Naive thymus-derived CD8-positive, alpha-beta T cell (primary cell): ENCODE measurements around the gene S100A13. TPM values are rescaled to one million over a fixed set of nuclear protein-coding genes. Genes with fewer than 3 reads are reported as not detected.
"Not testable (repeated sequence)": the region's sequence is repeated elsewhere in the genome, so short reads cannot be mapped to it uniquely, and the experiment has no call there.

Source experiments
- ATAC-seq, 2 donors: fragments of 150-1000 bp; cut with Tn5 transposase in 1 of 2; sonication (Bioruptor Pico), chemical (Tn5 transposase) in 1 of 2; 1 replicate in 1 of 2; 2 replicates in 1 of 2; pipeline ENCODE4 v1.10.0; 2021; ENCODE audit warnings: mild to moderate bottlenecking in 2 of 2, moderate library complexity in 2 of 2
- POLR2A ChIA-PET: fragments of 350-600 bp; sonication (Branson Sonifier 250); formaldehyde crosslinking; loops from one replicate; lab custom pipeline; 2021; ENCODE audit warnings: antibody characterized with exemption; lab: Charles Lee
- DNase-seq, 10 donors: peaks; one replicate each; pipeline versions ENCODE4 v3.0.0 to v3.0.0-alpha.2; 2020 to 2022
- H3K27ac Mint-ChIP-seq, 10 donors: one replicate each; pipeline ENCODE4 v1.8.0; 2020 to 2022; ENCODE audit warnings: mild to moderate bottlenecking in 10 of 10, mixed read lengths in 10 of 10, moderate library complexity in 4 of 10, inconsistent platforms in 1 of 10
- H3K27me3 Mint-ChIP-seq, 5 donors: one replicate each; pipeline ENCODE4 v1.8.0; 2021 to 2022; ENCODE audit warnings: mixed read lengths in 5 of 5
- H3K36me3 Mint-ChIP-seq, 3 donors: one replicate each; pipeline ENCODE4 v1.8.0; 2020 to 2022; ENCODE audit warnings: mixed read lengths in 3 of 3, mild to moderate bottlenecking in 2 of 3, inconsistent platforms in 1 of 3
- H3K4me1 Mint-ChIP-seq, 4 donors: one replicate each; pipeline ENCODE4 v1.8.0; 2021 to 2022; ENCODE audit warnings: mixed read lengths in 4 of 4
- H3K4me3 Mint-ChIP-seq, 10 donors: one replicate each; pipeline ENCODE4 v1.8.0; 2020 to 2022; ENCODE audit warnings: mild to moderate bottlenecking in 10 of 10, mixed read lengths in 10 of 10, moderate library complexity in 6 of 10, inconsistent platforms in 1 of 10
- H3K9me3 Mint-ChIP-seq, 9 donors: one replicate each; pipeline ENCODE4 v1.8.0; 2020 to 2022; ENCODE audit warnings: mixed read lengths in 9 of 9, mild to moderate bottlenecking in 3 of 9, inconsistent platforms in 1 of 9, moderate library complexity in 1 of 9
- polyA plus RNA-seq, 3 donors: library from polyadenylated mRNA; unstranded; fragments of 300-500 nt; fragmentation: Illumina TruSeq; gene quantifications; one replicate each; pipeline ENCODE4 v1.2.3, GENCODE V29; 2021
- total RNA-seq, 8 experiments: library from RNA in 2 of 8; stranded (reverse) in 2 of 8; gene quantifications; one replicate each; pipeline ENCODE4 v1.2.3 and lab custom pipeline; 2021 to 2026

S100A13 gene
- total and polyA plus RNA-seq, 5 experiments from 2014 or later: 0.94 to 6.0 (median 1.9) TPM

DNA sequence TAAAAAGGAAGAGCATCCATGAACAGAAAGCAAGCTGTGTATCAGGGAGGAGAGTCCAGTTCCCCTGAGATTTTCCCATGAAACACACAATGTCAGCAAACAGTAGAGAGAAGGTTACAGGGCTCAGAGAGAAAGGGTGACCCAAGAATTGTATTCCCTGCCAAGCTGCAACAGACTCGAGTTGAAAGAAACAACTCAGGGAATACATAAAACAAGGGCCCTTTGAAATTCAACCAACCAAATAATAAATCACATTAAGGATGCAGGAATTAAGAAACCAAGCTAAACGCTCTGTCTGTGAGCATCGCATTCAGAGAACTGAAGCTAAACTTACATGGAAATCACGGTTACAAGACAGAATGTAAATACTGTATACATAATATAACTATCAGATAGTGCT lies 34.6 kb downstream of the S100A13 start:
- H3K4me1 Mint-ChIP-seq: peaks cover 0 to 7% (median 1%) of the 10 kb centered on the region in 4 donors
- POLR2A ChIA-PET: no interaction called here
- no peaks in the 10 kb centered on the region for H3K36me3 Mint-ChIP-seq
- peaks cover 0 to 2% (median 0%) of the 10 kb centered on the region in 5 donors for H3K27me3 Mint-ChIP-seq
- DNase-seq: no peak
- no peak overlapping the region for H3K27ac Mint-ChIP-seq
- H3K4me3 Mint-ChIP-seq: no peak overlapping the region
- H3K9me3 Mint-ChIP-seq: no peaks in the 10 kb centered on the region
- no peak for ATAC-seq

DNA sequence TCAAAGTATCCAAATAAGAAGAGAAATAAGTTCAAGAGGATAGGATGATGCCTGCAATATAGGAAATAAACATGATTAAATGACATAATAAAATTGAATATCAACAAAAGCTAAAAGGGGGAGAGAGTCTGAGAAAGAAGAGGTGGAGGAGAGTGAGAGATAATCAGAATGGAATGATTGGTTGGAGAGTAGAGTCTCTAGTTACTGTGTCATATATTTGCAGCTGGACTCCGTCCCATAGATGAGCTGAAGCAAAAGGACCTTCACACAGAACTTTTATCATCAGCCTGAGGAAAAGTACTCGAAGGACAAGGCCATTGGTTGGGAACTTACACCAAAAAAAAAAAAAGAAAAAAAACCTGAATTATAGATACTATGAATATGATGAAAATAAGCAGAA lies 38.8 kb downstream of the S100A13 start:
- Mint-ChIP-seq H3K4me3 (no peak overlapping the region), H3K36me3 (no peaks in the 10 kb centered on the region), H3K27me3 (peaks cover 0 to 8% (median 3%) of the 10 kb centered on the region in 5 donors), H3K27ac (no peak overlapping the region), H3K4me1 (no peaks in the 10 kb centered on the region), H3K9me3 (no peaks in the 10 kb centered on the region)
- DNase-seq (no peak), ATAC-seq (no peak)
- POLR2A ChIA-PET: interaction anchor here (0.7 kb wide), 1 partner anchor 13 kb away, joined by 3 read pairs; no protein-coding TSS in a partner anchor

DNA sequence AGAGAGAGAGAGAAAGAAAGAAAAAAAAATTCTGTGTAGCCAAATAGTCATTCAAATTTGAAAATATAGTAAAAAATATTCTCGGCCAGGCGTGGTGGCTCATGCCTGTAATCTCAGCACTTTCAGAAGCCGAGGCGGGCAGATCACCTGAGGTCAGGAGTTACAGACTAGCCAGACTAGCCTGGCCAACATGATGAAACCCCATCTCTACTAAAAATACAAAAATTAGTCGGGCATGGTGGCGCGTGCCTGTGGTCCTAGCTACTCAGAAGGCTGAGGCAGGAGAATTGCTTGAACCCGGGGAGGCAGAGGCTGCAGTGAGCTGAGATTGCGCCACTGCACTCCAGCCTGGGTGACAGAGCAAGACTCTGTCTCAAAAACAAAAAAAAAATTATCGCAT lies 39.3 kb downstream of the S100A13 start:
- H3K4me1 Mint-ChIP-seq, H3K27ac Mint-ChIP-seq, H3K4me3 Mint-ChIP-seq, H3K36me3 Mint-ChIP-seq, H3K9me3 Mint-ChIP-seq, DNase-seq, ATAC-seq, H3K27me3 Mint-ChIP-seq: not testable (repeated sequence)
- POLR2A ChIA-PET: interaction anchor here (0.7 kb wide), 1 partner anchor 12 kb away, joined by 3 read pairs; no protein-coding TSS in a partner anchor

DNA sequence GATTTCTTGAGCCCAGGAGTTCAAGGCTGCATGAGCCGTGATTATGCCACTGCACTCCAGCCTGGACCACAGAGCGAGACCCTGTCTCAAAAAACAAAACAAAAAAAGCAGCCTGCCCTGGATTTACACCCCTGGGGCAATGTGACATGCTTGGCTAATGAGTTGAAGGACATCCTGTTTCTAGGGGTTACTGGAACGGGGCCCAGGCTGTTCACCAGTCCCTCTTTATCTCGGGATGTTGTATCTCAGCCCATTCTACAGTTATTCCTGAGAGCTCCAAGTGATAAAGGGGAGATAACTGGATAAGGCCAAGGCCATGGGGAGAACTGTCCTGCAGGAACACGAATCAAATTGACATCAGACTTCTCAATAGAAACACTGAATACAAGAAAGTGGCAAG lies 40.0 kb downstream of the S100A13 start:
- Mint-ChIP-seq H3K4me1 (no peaks in the 10 kb centered on the region), H3K27me3 (peaks cover 0 to 8% (median 3%) of the 10 kb centered on the region in 5 donors), H3K36me3 (no peaks in the 10 kb centered on the region), H3K9me3 (no peaks in the 10 kb centered on the region), H3K27ac (no peak overlapping the region), H3K4me3 (no peak overlapping the region)
- ATAC-seq (no peak), DNase-seq (no peak)
- POLR2A ChIA-PET: no interaction called here

DNA sequence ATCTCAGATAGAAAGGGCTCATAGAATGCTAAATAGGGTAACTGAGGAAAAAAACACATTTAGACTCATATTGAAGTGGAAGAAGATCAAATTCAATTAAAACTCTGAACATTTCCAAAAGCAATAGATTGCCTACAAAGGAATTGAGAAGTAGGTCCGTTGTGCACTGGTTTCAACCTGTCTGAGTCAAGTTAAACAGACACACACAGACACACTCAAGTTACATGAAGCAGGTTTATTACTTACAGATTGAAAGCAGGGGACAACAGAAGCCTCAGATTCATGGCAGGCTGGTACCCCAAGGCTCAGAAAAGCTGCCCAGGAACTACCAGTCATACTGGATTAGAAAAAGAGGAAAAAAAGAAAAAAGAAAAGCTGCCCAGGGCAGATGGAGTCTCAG lies 41.0 kb downstream of the S100A13 start:
- no peak for DNase-seq
- H3K27ac Mint-ChIP-seq: peak overlapping the region in 1 of 10 donors; percentile 20
- H3K27me3 Mint-ChIP-seq: peaks cover 0 to 8% (median 3%) of the 10 kb centered on the region in 5 donors
- no peak for ATAC-seq
- H3K36me3 Mint-ChIP-seq: no peaks in the 10 kb centered on the region
- no peaks in the 10 kb centered on the region for H3K9me3 Mint-ChIP-seq
- no peak overlapping the region for H3K4me3 Mint-ChIP-seq
- no peaks in the 10 kb centered on the region for H3K4me1 Mint-ChIP-seq
- POLR2A ChIA-PET: interaction anchor here (0.6 to 0.8 kb wide), 2 partner anchors 41 to 1865 kb away, joined by 3 read pairs; partner anchors contain the start of gene S100A13

DNA sequence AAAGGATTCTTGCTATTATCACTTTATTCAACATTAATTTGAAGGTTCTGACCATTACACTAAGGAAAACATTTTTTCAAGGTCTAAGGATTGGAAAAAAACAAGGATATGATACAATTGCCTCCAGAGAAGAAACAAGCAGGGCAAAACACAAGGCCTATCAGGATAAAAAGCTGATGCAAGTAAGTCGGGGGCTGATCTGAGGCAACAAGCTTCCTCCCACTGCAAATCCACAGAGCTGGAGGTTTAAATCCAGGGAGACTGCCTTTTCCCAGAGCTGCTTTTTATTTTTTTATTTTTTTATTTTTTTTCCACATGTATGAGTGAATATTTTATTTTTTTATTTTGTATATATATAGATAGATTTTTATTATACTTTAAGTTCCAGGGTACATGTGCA lies 42.3 kb downstream of the S100A13 start:
- DNase-seq (no peak), ATAC-seq (no peak)
- POLR2A ChIA-PET: no interaction called here
- Mint-ChIP-seq H3K4me3 (no peak overlapping the region), H3K27me3 (peaks cover 0 to 8% (median 3%) of the 10 kb centered on the region in 5 donors), H3K9me3 (no peaks in the 10 kb centered on the region), H3K27ac (no peak overlapping the region), H3K4me1 (no peaks in the 10 kb centered on the region), H3K36me3 (no peaks in the 10 kb centered on the region)

DNA sequence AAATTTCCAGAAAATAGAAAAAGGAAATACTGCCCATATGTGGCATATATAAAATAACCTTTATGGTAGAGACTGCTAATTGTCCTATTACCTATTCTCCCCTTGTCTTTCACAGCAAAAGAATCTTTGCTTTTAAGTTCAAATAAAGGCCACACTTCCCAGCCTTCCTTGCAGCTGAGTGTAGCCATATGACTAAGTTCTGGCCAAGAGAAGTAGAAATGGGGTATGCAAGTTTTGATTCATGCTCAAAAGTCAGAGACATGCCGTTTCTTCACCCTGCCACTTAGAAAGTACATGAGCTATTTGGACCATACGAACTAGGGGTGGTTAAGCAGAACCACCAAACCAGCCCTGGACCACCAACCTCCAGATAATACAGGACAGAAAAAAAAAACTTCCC lies 43.3 kb downstream of the S100A13 start:
- no peak overlapping the region for H3K4me3 Mint-ChIP-seq
- no peak for DNase-seq
- H3K4me1 Mint-ChIP-seq: no peaks in the 10 kb centered on the region
- POLR2A ChIA-PET: no interaction called here
- no peak overlapping the region for H3K27ac Mint-ChIP-seq
- no peaks in the 10 kb centered on the region for H3K36me3 Mint-ChIP-seq
- ATAC-seq: no peak
- no peaks in the 10 kb centered on the region for H3K9me3 Mint-ChIP-seq
- H3K27me3 Mint-ChIP-seq: peaks cover 0 to 10% (median 6%) of the 10 kb centered on the region in 5 donors

DNA sequence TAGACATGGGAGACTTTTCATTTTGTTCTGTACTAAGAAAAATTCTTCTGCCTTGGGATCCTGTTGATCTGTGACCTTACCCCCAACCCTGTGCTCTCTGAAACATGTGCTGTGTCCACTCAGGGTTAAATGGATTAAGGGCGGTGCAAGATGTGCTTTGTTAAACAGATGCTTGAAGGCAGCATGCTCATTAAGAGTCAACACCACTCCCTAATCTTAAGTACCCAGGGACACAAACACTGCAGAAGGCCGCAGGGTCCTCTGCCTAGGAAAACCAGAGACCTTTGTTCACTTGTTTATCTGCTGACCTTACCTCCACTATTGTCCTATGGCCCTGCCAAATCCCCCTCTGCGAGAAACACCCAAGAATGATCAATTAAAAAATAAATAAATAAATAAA lies 43.8 kb downstream of the S100A13 start:
- H3K27ac Mint-ChIP-seq, H3K9me3 Mint-ChIP-seq, H3K36me3 Mint-ChIP-seq, H3K4me1 Mint-ChIP-seq, DNase-seq, H3K4me3 Mint-ChIP-seq, POLR2A ChIA-PET, ATAC-seq: not testable (repeated sequence)
- H3K27me3 Mint-ChIP-seq: peaks cover 0 to 11% (median 10%) of the 10 kb centered on the region in 5 donors

DNA sequence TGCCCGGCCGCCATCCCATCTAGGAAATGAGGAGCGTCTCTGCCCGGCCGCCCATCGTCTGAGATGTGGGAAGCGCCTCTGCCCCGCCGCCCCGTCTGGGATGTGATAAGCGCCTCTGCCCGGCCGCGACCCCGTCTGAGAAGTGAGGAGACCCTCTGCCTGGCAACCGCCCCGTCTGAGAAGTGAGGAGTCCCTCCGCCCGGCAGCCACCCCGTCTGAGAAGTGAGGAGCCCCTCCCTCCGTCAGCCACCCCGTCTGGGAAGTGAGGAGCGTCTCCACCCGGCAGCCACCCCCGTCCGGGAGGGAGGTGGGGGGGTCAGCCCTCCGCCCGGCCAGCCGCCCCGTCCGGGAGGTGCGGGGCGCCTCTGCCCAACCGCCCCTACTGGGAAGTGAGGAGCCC lies 44.5 kb downstream of the S100A13 start:
- ATAC-seq, POLR2A ChIA-PET, H3K36me3 Mint-ChIP-seq, H3K9me3 Mint-ChIP-seq, H3K4me1 Mint-ChIP-seq, H3K4me3 Mint-ChIP-seq, H3K27ac Mint-ChIP-seq, DNase-seq: not testable (repeated sequence)
- peaks cover 3 to 18% (median 17%) of the 10 kb centered on the region in 5 donors for H3K27me3 Mint-ChIP-seq

DNA sequence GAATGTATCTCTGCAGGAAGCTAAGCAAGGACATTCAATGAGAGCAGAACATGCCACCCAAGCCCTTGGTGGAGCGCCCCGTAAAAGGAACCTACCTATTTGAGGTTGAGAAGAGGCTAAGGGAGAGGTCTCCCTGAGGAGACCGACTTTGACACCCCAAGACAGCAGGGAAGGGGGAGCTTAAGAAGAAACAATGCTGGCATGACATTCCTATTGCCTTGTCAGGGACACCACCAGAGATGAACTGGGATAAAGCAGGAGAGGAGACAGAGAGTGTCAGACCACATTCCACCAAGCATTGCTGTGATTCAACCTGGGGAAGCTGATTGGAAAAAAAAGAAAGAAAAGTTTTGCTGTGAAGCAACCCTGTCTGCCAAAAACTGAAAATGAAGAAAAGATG lies 48.4 kb downstream of the S100A13 start:
- POLR2A ChIA-PET: no interaction called here
- ATAC-seq: no peak
- H3K27ac Mint-ChIP-seq: no peak overlapping the region

DNA sequence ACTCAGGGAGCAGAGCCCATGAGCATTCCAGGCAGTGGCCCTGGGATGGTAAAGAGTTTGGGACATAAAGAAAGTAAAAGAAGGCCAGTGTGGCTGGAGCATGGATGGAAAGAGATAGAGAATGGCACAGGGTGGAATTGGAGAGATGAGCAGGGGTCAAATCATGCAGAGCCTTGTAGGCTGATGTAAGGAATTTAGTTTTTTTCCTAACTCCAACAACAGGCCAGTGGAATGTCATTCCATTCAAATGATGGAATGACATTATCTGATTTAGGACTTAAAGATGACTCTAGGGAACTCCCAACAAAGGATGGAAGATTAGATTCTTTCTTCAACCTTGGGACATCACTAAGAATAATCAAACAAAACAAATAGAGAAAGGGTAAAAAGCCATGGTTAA lies 48.8 kb downstream of the S100A13 start:
- peaks cover 0 to 2% (median 0%) of the 10 kb centered on the region in 4 donors for H3K4me1 Mint-ChIP-seq

More for the DNA sequence above, 48.4 kb downstream of the S100A13 start:
- Mint-ChIP-seq H3K4me3 (no peak overlapping the region), H3K36me3 (no peaks in the 10 kb centered on the region), H3K4me1 (peaks cover 0 to 2% (median 0%) of the 10 kb centered on the region in 4 donors), H3K27me3 (peaks cover 7 to 33% (median 12%) of the 10 kb centered on the region in 5 donors), H3K9me3 (no peaks in the 10 kb centered on the region)
- no peak for DNase-seq

DNA sequence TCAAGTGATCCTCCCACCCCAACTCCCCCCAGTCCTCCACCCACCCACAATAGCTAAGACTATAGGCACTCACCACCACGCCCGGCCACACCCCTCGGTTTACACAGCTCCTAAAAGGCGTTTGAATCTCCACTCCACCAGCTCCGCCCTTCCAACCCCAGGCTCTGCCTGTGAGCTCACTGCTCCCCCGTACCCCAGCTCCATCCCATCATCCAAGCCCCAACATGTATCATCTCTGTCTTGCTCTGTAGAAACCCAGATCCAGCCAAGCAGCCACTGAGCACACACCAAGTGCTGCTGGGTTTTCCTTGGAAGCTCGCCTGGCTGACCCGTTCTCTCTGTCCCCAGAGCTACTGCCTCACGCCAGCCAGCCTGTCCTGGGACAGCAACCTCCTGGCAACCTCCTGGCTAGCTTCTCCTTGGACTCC lies 49.7 kb downstream of the S100A13 start:
- Mint-ChIP-seq H3K27me3 (peaks cover 7 to 33% (median 12%) of the 10 kb centered on the region in 5 donors), H3K4me1 (peaks cover 0 to 6% (median 2%) of the 10 kb centered on the region in 4 donors), H3K9me3 (no peaks in the 10 kb centered on the region), H3K27ac (no peak overlapping the region), H3K36me3 (no peaks in the 10 kb centered on the region), H3K4me3 (no peak overlapping the region)
- POLR2A ChIA-PET: no interaction called here
- no peak for DNase-seq
- no peak for ATAC-seq

More for the DNA sequence above, 48.8 kb downstream of the S100A13 start:
- Mint-ChIP-seq H3K4me3 (no peak overlapping the region), H3K9me3 (no peaks in the 10 kb centered on the region), H3K27me3 (peaks cover 7 to 33% (median 12%) of the 10 kb centered on the region in 5 donors), H3K27ac (peak overlapping the region in 2 of 10 donors; percentile 2 to 17), H3K36me3 (no peaks in the 10 kb centered on the region)
- ATAC-seq (no peak), DNase-seq (no peak)
- POLR2A ChIA-PET: no interaction called here

DNA sequence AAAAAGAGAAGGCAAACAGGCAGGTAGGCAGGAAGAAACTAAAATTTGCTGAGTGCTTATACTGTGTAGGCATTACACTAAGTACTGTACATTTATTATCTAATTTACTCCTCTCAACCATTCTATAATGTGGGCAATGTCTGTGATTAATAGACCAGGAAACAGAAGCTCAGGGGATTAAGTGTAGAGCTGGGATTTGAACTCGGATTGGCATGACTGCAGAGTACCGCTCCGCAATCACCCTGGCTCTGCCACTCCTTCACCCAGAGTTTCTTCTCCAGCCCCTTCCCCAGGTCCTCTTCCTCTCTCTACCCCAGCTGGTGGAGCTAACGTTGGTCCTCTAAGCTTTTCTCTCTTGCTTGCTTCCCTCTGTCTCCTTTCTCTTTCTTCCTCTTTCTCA lies 50.2 kb downstream of the S100A13 start:
- POLR2A ChIA-PET: no interaction called here
- peaks cover 7 to 33% (median 12%) of the 10 kb centered on the region in 5 donors for H3K27me3 Mint-ChIP-seq
- H3K36me3 Mint-ChIP-seq: no peaks in the 10 kb centered on the region
- H3K4me3 Mint-ChIP-seq: no peak overlapping the region
- ATAC-seq: no peak
- H3K9me3 Mint-ChIP-seq: no peaks in the 10 kb centered on the region
- H3K27ac Mint-ChIP-seq: no peak overlapping the region
- DNase-seq: no peak
- H3K4me1 Mint-ChIP-seq: peaks cover 0 to 8% (median 2%) of the 10 kb centered on the region in 4 donors

DNA sequence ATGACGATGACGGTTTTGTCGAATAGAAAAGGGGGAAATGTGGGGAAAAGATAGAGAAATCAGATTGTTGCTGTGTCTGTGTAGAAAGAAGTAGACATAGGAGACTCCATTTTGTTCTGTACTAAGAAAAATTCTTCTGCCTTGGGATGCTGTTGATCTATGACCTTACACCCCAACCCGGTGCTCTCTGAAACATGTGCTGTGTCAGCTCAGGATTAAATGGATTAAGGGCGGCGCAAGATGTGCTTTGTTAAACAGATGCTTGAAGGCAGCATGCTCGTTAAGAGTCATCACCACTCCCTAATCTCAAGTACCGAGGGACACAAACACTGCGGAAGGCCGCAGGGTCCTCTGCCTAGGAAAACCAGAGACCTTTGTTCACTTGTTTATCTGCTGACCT lies 51.8 kb downstream of the S100A13 start:
- H3K27ac Mint-ChIP-seq: peak overlapping the region in 1 of 10 donors; percentile 44
- H3K27me3 Mint-ChIP-seq: peaks cover 7 to 33% (median 15%) of the 10 kb centered on the region in 5 donors
- not testable (repeated sequence) for H3K4me3 Mint-ChIP-seq, H3K36me3 Mint-ChIP-seq, ATAC-seq, DNase-seq, H3K4me1 Mint-ChIP-seq, H3K9me3 Mint-ChIP-seq
- POLR2A ChIA-PET: interaction anchor here (0.6 kb wide), 1 partner anchor 13 kb away, joined by 3 read pairs; no protein-coding TSS in a partner anchor
